GM10266 (cell line): ENCODE measurements around the gene PFDN1.

Source experiments
- DNase-seq: peaks from one replicate; pipeline ENCODE4 v3.0.0; 2012; ENCODE audit errors: extremely low spot score
- CTCF ChIP-seq: IDR thresholded peaks from 2 replicates; pipeline ENCODE4 v1.5.1; 2012; ENCODE audit warnings: mild to moderate bottlenecking, low read depth; ENCODE audit not compliant: control insufficient read depth, insufficient read depth; ENCODE audit errors: missing control alignments

The PFDN1 gene

GRCh38 chr5:140297283-140297682 lies 5.6 kb downstream of the PFDN1 start:
- no peak for TF ChIP-seq CTCF
- no peak for DNase-seq

GRCh38 chr5:140296289-140296688 lies 6.6 kb downstream of the PFDN1 start:
- DNase-seq, result no peak
- no peak for TF ChIP-seq CTCF

GRCh38 chr5:140295414-140295813 lies 7.5 kb downstream of the PFDN1 start:
- no peak for DNase-seq
- no peak for TF ChIP-seq CTCF

GRCh38 chr5:140294753-140295152 lies 8.1 kb downstream of the PFDN1 start:
- no peak for TF ChIP-seq CTCF
- no peak for DNase-seq

- no peak for DNase-seq
These were observed 9.1 kb downstream of the PFDN1 start for GRCh38 chr5:140293849-140294100.

GRCh38 chr5:140293091-140293848 lies 9.6 kb downstream of the PFDN1 start:
- no peak for DNase-seq
- no peak for TF ChIP-seq CTCF

More at GRCh38 chr5:140293849-140294100, 9.1 kb downstream of the PFDN1 start:
- TF ChIP-seq CTCF, result no peak

- no peak for TF ChIP-seq CTCF
- DNase-seq, result no peak
These were observed 10.5 kb downstream of the PFDN1 start for GRCh38 chr5:140292212-140293036.
